ENCODE results near the gene KCNG2.

Gene KCNG2

GRCh38 chr18:79944746-79945117, 147.0 kb downstream of the KCNG2 start:
- no peak for TF ChIP-seq ZFX (IDR thresholded peaks at IDR 0.05)
- TF ChIP-seq CTCF (conservative IDR thresholded peaks at IDR 0.05): no peak

GRCh38 chr18:79945118-79946042, 147.6 kb downstream of the KCNG2 start:
- no peak for TF ChIP-seq ZFX (IDR thresholded peaks at IDR 0.05)
- no peak for TF ChIP-seq CTCF (conservative IDR thresholded peaks at IDR 0.05)
- no peak overlapping the region for H3K27ac ChIP-seq

More at GRCh38 chr18:79944746-79945117, 147.0 kb downstream of the KCNG2 start:
- no peak overlapping the region for H3K27ac ChIP-seq

- H3K27ac ChIP-seq: no peak overlapping the region
- TF ChIP-seq CTCF (conservative IDR thresholded peaks at IDR 0.05): no peak
Measured at GRCh38 chr18:79947054-79947755, 149.5 kb downstream of the KCNG2 start.

- H3K27ac ChIP-seq: no peak overlapping the region
- TF ChIP-seq CTCF (conservative IDR thresholded peaks at IDR 0.05) (no peak), ZFX (IDR thresholded peaks at IDR 0.05) (no peak)
Measured at GRCh38 chr18:79947881-79948610, 150.3 kb downstream of the KCNG2 start.

GRCh38 chr18:79948719-79949411, 151.1 kb downstream of the KCNG2 start:
- TF ChIP-seq CTCF (conservative IDR thresholded peaks at IDR 0.05): no peak
- no peak for TF ChIP-seq ZFX (IDR thresholded peaks at IDR 0.05)
- H3K27ac ChIP-seq: no peak overlapping the region
